Gastrocnemius medialis (tissue), 4 donors: ENCODE results near the gene RYR1. TPM values are rescaled to one million over a fixed set of nuclear protein-coding genes. Genes with fewer than 3 reads are reported as not detected.

ENCODE experiments used
- ATAC-seq, 2 donors: fragments of 150-250 bp; one replicate each; pipeline ENCODE4 v1.9.1; 2016
- DNase-seq, 2 donors: peaks; one replicate each; pipeline ENCODE4 v3.0.0-alpha.2; 2019
- H3K27ac ChIP-seq, 4 donors: fragments of 200-600 bp; sonication (generic); 1 replicate in 1 of 4; 2 replicates in 3 of 4; pipeline ENCODE4 v1.5.1; 2016 to 2018; ENCODE audit warnings: mild to moderate bottlenecking in 2 of 4, moderate library complexity in 1 of 4
- H3K27me3 ChIP-seq, 3 donors: fragments of 200-600 bp; sonication (generic) in 2 of 3; 1 replicate in 1 of 3; 2 replicates in 2 of 3; pipeline versions ENCODE4 v1.5.1 to v1.6.0; 2016 to 2019; ENCODE audit warnings: mild to moderate bottlenecking in 1 of 3, moderate library complexity in 1 of 3
- H3K36me3 ChIP-seq, 2 donors: fragments of 200-600 bp; sonication (generic) in 1 of 2; one replicate each; pipeline ENCODE4 v1.5.1; 2017 to 2018
- H3K4me1 ChIP-seq, 2 donors: fragments of 200-600 bp; sonication (generic) in 1 of 2; one replicate each; pipeline ENCODE4 v1.5.1; 2016 to 2017; ENCODE audit warnings: mild to moderate bottlenecking in 2 of 2
- H3K4me3 ChIP-seq, 4 donors: fragments of 200-600 bp; sonication (generic) in 3 of 4; 1 replicate in 1 of 4; 2 replicates in 3 of 4; pipeline ENCODE4 v1.5.1; 2016 to 2019; ENCODE audit warnings: mild to moderate bottlenecking in 2 of 4
- H3K9me3 ChIP-seq, 3 donors: fragments of 200-600 bp; sonication (generic) in 2 of 3; 1 replicate in 1 of 3; 2 replicates in 2 of 3; pipeline ENCODE4 v1.5.1; 2016 to 2019
- CTCF ChIP-seq, 5 experiments: fragments of 450-650 bp in 3 of 5; fragments of 200-600 bp in 2 of 5; sonication (generic) in 2 of 5; IDR thresholded peaks in 4 of 5; conservative IDR thresholded peaks in 1 of 5; 1 replicate in 4 of 5; 2 replicates in 1 of 5; pipeline ENCODE4 v1.5.1; 2016 to 2019; ENCODE audit warnings: antibody characterized with exemption in 5 of 5, mild to moderate bottlenecking in 3 of 5, moderate library complexity in 3 of 5
- POLR2A ChIP-seq, 2 donors: fragments of 450-650 bp; IDR thresholded peaks; one replicate each; pipeline ENCODE4 v1.6.1; 2017; ENCODE audit warnings: antibody characterized with exemption in 2 of 2, mild to moderate bottlenecking in 2 of 2, moderate library complexity in 2 of 2
- in situ Hi-C, 4 donors: fragments of 200-750 bp; cut with MboI; loops; one replicate each; pipeline versions ENCODE4 v1.15.0 to v1.8.0; 2017; ENCODE audit warnings: low sequenced_read_pairs in 4 of 4
- intact Hi-C: fragments of 100-400 bp; cut with DNase I; formaldehyde crosslinking; loops from one replicate; pipeline ENCODE4 v1.15.1; 2023; ENCODE audit warnings: low total_unique reads
- total RNA-seq, 4 donors: library from RNA; depleted of rRNA; stranded (reverse); fragments of >200 nt; gene quantifications; one replicate each; pipeline versions ENCODE4 v1.1.0 to v1.2.3, GENCODE V29; 2016

RYR1 gene
- total RNA-seq, 4 donors from 2014 or later: 607 to 831 (median 724) TPM

DNA sequence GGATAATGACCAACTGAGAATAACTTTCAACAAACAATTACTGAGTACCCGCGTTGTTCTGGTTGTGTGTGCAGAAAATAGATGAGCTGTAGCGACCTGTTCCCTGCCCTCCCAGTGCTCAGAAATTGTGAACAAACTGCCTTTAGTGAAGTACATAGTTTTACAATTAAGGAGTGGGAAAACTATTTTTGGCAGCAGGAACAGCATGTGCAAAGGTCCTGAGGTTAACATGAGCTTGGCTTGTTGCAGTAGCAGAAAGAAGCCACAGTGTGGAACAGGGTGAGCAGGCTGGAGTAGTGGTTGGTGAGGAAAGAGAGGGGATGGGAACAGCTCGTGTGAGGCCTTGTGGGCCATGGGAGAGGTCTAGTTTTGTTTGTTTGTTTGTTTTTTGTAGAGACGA lies 16.0 kb downstream of the RYR1 start:
- no peak for ATAC-seq
- Histone ChIP-seq H3K4me3 (no peak overlapping the region), H3K9me3 (no peaks in the 10 kb centered on the region), H3K4me1 (peaks cover 4% of the 10 kb centered on the region in 2 donors), H3K36me3 (peaks cover 0 to 90% of the 10 kb centered on the region in 2 donors), H3K27ac (peak overlapping the region; percentile 69 to 83 (median 77)), H3K27me3 (no peaks in the 10 kb centered on the region)
- DNase-seq: no peak
- intact Hi-C loops: no loop called here
- in situ Hi-C loops: no loop called here
- TF ChIP-seq CTCF (IDR thresholded peaks at IDR 0.05 in 4 of 5, conservative IDR thresholded peaks at IDR 0.05 in 1 of 5) (no peak), POLR2A (IDR thresholded peaks at IDR 0.05) (no peak)

- TF ChIP-seq CTCF (IDR thresholded peaks at IDR 0.05 in 4 of 5, conservative IDR thresholded peaks at IDR 0.05 in 1 of 5): no peak
- TF ChIP-seq POLR2A (IDR thresholded peaks at IDR 0.05): no peak
- DNase-seq (peak; percentile 48 to 81), ATAC-seq (peak; percentile 54 to 60)
- Histone ChIP-seq H3K27ac (peak overlapping the region; percentile 69 to 83 (median 77)), H3K27me3 (no peaks in the 10 kb centered on the region), H3K9me3 (no peaks in the 10 kb centered on the region), H3K36me3 (peaks cover 0 to 92% of the 10 kb centered on the region in 2 donors), H3K4me3 (no peak overlapping the region), H3K4me1 (peaks cover 4% of the 10 kb centered on the region in 2 donors)
- in situ Hi-C loops (no loop called here), intact Hi-C loops (loop anchor here (5.0 to 10.0 kb wide), 2 partner anchors 36 to 46 kb away; partner anchors contain the start of gene FAM98C)
Measured at GRCh38 chr19:38451036-38451435, 17.5 kb downstream of the RYR1 start.

DNA sequence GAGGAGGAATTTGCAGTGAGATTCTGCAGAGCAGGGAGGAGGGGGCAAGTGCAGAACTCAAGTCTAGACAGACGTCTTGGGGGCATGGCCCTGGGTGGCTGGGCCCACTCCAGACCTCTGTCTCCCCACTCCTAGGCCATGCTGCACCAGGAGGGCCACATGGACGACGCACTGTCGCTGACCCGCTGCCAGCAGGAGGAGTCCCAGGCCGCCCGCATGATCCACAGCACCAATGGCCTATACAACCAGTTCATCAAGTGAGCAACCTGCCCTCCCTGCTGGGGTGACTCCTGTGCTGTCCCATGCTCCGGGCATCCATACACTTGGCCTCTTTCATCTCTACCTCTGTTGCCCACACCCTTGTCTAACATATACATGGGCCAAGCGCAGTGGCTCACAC lies 18.1 kb downstream of the RYR1 start:
- H3K4me1 ChIP-seq: peaks cover 4% of the 10 kb centered on the region in 2 donors
- no peaks in the 10 kb centered on the region for H3K9me3 ChIP-seq
- peak overlapping the region; percentile 69 to 83 (median 77) for H3K27ac ChIP-seq
- H3K27me3 ChIP-seq: no peaks in the 10 kb centered on the region
- H3K36me3 ChIP-seq: peaks cover 0 to 90% of the 10 kb centered on the region in 2 donors
- no peak overlapping the region for H3K4me3 ChIP-seq
- TF ChIP-seq POLR2A (IDR thresholded peaks at IDR 0.05) (no peak), CTCF (IDR thresholded peaks at IDR 0.05 in 4 of 5, conservative IDR thresholded peaks at IDR 0.05 in 1 of 5) (no peak)
- in situ Hi-C loops (no loop called here), intact Hi-C loops (loop anchor here (5.0 to 10.0 kb wide), 2 partner anchors 36 to 47 kb away; partner anchors contain the start of gene FAM98C)
- ATAC-seq: no peak
- no peak for DNase-seq

DNA sequence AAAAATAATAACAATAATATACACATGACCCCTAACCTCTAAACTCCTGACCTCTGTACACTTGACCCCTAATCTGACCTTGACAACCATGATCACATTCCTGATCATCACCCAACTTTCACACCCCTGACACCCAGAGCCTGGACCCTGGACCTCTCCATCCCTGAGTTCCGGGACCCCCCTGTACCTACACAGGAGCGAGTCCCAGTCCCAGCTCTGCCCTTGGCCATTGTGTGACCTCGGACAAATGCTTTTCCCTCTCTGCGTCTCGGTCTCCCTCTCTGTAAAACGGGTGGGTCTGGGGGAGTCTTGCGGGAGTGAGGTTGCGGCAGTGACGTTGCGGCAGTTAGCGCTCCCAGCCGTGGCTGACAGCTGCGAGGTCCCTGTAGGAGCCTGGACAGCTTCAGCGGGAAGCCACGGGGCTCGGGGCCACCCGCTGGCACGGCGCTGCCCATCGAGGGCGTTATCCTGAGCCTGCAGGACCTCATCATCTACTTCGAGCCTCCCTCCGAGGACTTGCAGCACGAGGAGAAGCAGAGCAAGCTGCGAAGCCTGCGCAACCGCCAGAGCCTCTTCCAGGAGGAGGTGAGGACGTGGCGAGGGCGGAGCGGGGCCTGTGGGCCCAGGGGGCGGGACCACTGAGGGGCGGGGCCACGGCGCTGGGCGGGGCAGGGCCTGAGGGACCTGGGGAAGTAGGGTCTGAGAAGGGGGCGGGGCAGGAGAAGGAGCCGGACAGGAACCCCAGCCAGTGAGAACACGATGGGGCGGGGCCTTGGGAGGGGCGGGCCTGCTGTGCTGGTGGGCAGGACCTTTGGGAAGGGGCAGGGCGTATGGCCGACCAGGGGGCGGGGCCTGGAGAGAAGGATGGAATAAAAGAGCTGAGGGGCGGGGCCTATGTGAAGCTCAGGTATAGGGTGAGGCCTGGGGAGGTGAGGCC lies 19.2 kb downstream of the RYR1 start:
- Histone ChIP-seq H3K36me3 (peaks cover 0 to 89% of the 10 kb centered on the region in 2 donors), H3K27ac (peak overlapping the region; percentile 65 to 83 (median 77)), H3K4me1 (peaks cover 4% of the 10 kb centered on the region in 2 donors), H3K27me3 (no peaks in the 10 kb centered on the region), H3K4me3 (no peak overlapping the region), H3K9me3 (no peaks in the 10 kb centered on the region)
- DNase-seq (peak; percentile 64 to 87), ATAC-seq (peak; percentile 44 to 52)
- TF ChIP-seq CTCF (IDR thresholded peaks at IDR 0.05 in 4 of 5, conservative IDR thresholded peaks at IDR 0.05 in 1 of 5) (no peak), POLR2A (IDR thresholded peaks at IDR 0.05) (no peak)
- in situ Hi-C loops (no loop called here), intact Hi-C loops (loop anchor here (5.0 to 10.0 kb wide), 2 partner anchors 35 to 48 kb away; partner anchors contain the start of gene FAM98C)
